ENCODE data around the gene SLC35B1. TPM values are rescaled to one million over a fixed set of nuclear protein-coding genes. Genes with fewer than 3 reads are reported as not detected.

The SLC35B1 gene
- total and polyA plus RNA-seq, 8 donors = 48.8 to 74.9 (median 62.0) TPM

DNA sequence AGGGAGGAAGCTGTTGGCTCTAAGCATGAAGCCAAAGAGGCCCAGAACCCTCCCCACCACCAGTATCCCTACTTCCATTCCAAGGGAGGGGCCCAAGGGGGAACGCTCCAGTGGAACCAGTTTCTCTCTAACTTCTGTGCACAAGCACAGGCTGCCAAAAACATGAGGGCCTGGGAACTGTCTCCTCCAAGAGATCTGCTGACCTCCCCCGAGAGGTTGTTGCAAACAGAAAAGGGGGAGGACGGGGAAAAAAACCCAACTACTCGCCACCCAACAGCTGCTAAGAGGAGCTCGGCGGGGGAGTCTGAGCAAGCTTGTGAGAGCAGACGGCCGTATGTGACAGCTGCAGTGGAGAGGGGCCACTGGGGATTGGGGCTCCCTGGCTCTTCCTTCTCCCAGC lies 15.7 kb upstream of the SLC35B1 start:
- intact Hi-C loops (cut with DNase I) = no loop called here
- H3K4me3 ChIP-seq = no peak overlapping the region
- H3K4me1 ChIP-seq = peaks cover 0 to 16% of the 10 kb centered on the region in 2 donors
- no peaks in the 10 kb centered on the region for H3K9me3 ChIP-seq
- no peaks in the 10 kb centered on the region for H3K27me3 ChIP-seq
- peak; percentile 12 for ATAC-seq
- H3K36me3 ChIP-seq = peaks cover 0 to 44% of the 10 kb centered on the region in 2 donors
- peak overlapping the region in 1 of 2 donors; percentile 28 for H3K27ac ChIP-seq
- DNase-seq = peak in 2 of 4 donors; percentile 59 to 81
- TF ChIP-seq, protein P1, sequence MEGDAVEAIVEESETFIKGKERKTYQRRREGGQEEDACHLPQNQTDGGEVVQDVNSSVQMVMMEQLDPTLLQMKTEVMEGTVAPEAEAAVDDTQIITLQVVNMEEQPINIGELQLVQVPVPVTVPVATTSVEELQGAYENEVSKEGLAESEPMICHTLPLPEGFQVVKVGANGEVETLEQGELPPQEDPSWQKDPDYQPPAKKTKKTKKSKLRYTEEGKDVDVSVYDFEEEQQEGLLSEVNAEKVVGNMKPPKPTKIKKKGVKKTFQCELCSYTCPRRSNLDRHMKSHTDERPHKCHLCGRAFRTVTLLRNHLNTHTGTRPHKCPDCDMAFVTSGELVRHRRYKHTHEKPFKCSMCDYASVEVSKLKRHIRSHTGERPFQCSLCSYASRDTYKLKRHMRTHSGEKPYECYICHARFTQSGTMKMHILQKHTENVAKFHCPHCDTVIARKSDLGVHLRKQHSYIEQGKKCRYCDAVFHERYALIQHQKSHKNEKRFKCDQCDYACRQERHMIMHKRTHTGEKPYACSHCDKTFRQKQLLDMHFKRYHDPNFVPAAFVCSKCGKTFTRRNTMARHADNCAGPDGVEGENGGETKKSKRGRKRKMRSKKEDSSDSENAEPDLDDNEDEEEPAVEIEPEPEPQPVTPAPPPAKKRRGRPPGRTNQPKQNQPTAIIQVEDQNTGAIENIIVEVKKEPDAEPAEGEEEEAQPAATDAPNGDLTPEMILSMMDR (IDR thresholded peaks at IDR 0.05) = no peak

DNA sequence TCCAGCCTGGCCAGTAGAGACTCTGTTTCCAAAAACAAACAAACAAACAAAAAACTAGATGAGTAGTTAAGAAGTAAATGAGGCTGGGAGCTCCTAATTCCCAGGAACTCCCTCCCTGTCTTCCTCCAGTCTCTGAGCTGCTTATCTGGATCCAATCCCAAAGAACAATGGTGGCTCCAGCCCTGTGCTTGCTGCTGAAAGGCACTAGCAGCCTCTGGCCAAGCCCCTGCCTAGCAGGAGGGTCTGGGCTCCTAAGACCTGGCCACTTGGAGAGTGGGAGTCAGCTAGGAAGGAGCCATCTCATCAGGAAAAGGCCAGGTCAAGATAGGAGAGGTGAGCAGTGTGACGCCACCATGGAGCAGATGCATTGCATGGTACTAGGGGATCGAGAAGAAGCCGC lies 14.3 kb upstream of the SLC35B1 start:
- peaks cover 0 to 58% of the 10 kb centered on the region in 2 donors for H3K36me3 ChIP-seq
- H3K9me3 ChIP-seq = no peaks in the 10 kb centered on the region
- ATAC-seq = no peak
- peaks cover 0 to 6% of the 10 kb centered on the region in 2 donors for H3K4me1 ChIP-seq
- H3K4me3 ChIP-seq = no peak overlapping the region
- intact Hi-C loops (cut with DNase I) = no loop called here
- TF ChIP-seq, protein P1 (IDR thresholded peaks at IDR 0.05) = no peak
- no peak for DNase-seq
- H3K27ac ChIP-seq = no peak overlapping the region
- no peaks in the 10 kb centered on the region for H3K27me3 ChIP-seq

DNA sequence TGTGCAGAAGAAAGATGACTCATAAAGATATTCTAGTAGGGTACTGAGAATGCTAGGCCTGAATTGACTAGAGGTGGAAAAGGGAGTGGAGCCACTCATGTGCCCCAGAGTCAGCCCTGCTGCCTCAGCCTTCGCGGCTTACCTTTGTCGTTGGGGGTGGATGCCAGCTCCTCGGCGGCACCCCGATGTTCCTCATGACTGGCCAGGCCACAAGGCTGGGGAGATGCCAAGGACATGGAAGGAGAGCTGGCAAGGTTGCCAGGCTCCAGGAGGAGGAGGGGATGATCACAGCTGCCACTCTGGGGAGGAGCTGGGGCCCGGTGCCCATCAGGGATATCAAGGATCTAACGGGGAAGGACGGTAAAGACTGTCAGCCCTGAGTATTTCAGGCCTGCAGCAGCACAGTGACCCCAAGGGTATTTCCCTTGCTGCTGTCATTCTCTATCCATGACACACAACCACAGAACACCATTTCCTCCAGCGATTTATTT lies 9.7 kb upstream of the SLC35B1 start:
- Histone ChIP-seq H3K27ac (no peak overlapping the region), H3K27me3 (no peaks in the 10 kb centered on the region), H3K36me3 (peaks cover 0 to 90% of the 10 kb centered on the region in 2 donors), H3K4me1 (peaks cover 0 to 7% of the 10 kb centered on the region in 2 donors), H3K4me3 (no peak overlapping the region), H3K9me3 (no peaks in the 10 kb centered on the region)
- ATAC-seq (no peak), DNase-seq (no peak)
- TF ChIP-seq, protein P1 (IDR thresholded peaks at IDR 0.05) = no peak
- intact Hi-C loops (cut with DNase I) = no loop called here

DNA sequence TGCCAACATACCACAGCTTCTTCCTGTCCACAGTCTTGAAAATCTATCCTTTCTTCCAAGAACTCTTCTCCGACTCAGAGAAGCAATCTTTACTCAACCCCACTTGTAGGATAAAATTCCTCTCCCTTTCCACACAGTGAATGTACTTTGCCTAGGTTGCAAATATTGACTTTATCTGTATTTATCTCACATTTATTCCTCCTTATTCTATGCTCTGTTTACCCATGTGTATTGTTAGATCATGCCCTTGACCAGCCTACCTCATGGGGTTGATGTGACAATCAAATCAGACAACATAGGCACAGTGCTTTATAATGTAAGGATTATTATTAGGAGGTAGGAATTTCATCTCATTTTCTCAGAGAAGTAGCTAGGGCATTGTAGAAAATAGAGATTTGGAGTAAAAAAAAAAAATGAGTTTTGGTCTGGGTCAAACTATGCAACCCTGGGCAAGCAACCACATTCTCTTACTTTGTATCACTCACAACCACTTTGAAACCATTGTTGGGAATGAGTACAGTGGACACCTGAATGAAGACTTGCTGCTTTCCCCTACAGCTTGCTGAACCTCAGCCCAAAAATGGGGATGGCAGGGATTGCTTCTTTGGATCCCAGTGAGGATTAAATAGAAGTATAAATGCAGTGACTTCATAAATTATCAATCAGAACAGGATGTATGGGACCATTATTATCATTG lies 9.1 kb upstream of the SLC35B1 start:
- peak overlapping the region in 1 of 2 donors; percentile 60 for H3K27ac ChIP-seq
- TF ChIP-seq, protein P1 (IDR thresholded peaks at IDR 0.05) = no peak
- peaks cover 0 to 7% of the 10 kb centered on the region in 2 donors for H3K4me1 ChIP-seq
- no peaks in the 10 kb centered on the region for H3K9me3 ChIP-seq
- intact Hi-C loops (cut with DNase I) = no loop called here
- DNase-seq (no peak), ATAC-seq (peak; percentile 34)
- no peaks in the 10 kb centered on the region for H3K27me3 ChIP-seq
- no peak overlapping the region for H3K4me3 ChIP-seq
- H3K36me3 ChIP-seq = peaks cover 0 to 87% of the 10 kb centered on the region in 2 donors

DNA sequence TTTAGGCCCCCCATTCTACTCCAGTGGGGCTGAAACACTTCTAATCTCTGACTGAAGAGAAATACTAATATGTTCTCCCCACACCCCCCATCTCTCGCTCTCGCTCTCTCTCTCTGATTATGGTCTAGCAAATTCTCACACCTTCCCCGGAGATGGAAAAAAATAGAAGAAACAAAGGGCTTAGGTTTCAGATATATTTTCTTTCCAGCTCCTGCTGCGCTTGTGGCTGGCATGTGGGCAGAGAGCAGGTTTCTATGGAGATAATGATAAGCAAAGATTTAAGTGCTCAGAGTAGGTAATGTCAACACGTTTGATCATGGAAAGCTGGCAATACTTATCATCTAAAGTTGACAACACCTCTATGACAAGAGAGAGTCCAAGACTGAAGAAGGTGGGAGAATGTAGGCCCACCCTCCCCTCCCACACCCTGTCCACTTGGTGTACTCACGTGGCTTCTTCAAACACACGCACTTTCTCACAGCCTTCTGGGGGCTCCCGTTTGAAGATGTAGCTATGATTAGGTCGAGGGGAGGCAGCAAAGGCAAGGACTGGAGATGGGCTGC lies 8.0 kb upstream of the SLC35B1 start:
- TF ChIP-seq, protein P1 (IDR thresholded peaks at IDR 0.05) = no peak
- ATAC-seq (peak; percentile 67), DNase-seq (peak in 1 of 4 donors; percentile 42)
- peaks cover 0 to 87% of the 10 kb centered on the region in 2 donors for H3K36me3 ChIP-seq
- H3K4me1 ChIP-seq = peaks cover 0 to 7% of the 10 kb centered on the region in 2 donors
- intact Hi-C loops (cut with DNase I) = no loop called here
- no peaks in the 10 kb centered on the region for H3K27me3 ChIP-seq
- no peaks in the 10 kb centered on the region for H3K9me3 ChIP-seq
- H3K4me3 ChIP-seq = no peak overlapping the region
- peak overlapping the region in 1 of 2 donors; percentile 60 for H3K27ac ChIP-seq

Data from left lung (tissue), 10 donors.